Endothelial cell of umbilical vein (primary cell): Measurements from ENCODE around the gene ESYT3. TPM values are rescaled to one million over a fixed set of nuclear protein-coding genes. Genes with fewer than 3 reads are reported as not detected.

Experiments
- BruUV-seq: library from RNA; stranded (reverse); fragments of 400-500 nt; replicated peaks from 2 replicates; lab custom pipeline; 2021; lab: Mats Ljungman, UMichigan
- CTCF ChIA-PET: fragments of 300-600, 350-600 bp; sonication (Branson Sonifier 250); formaldehyde crosslinking; loops from one replicate; lab custom pipeline; 2021; ENCODE audit warnings: antibody characterized with exemption, inconsistent platforms; lab: Charles Lee
- POLR2A ChIA-PET: fragments of 300-600, 350-600 bp; sonication (Branson Sonifier 250); formaldehyde crosslinking; loops from one replicate; lab custom pipeline; 2021; ENCODE audit warnings: antibody characterized with exemption, inconsistent platforms; lab: Charles Lee
- DNase-seq: peaks from one replicate; pipeline ENCODE4 v3.0.0-alpha.2; 2011; ENCODE audit warnings: low read depth, low spot score
- FAIRE-seq: peaks from 2 replicates; lab custom pipeline; 2011; peaks lifted over from hg19 to GRCh38; lab: Jason Lieb, UNC
- H2AFZ ChIP-seq: 2 replicates; pipeline ENCODE4 v1.6.0; 2012; ENCODE audit warnings: low read depth, low read length, control low read depth, inconsistent platforms
- H3K27ac ChIP-seq: 2 replicates; pipeline ENCODE4 v1.5.1; 2011; ENCODE audit warnings: low read depth, mild to moderate bottlenecking, control low read depth, low read length, moderate library complexity; ENCODE audit not compliant: insufficient read depth
- H3K27me3 ChIP-seq, 2 experiments: 2 replicates each; pipeline versions ENCODE4 v1.6.0 to v1.6.1; 2011; ENCODE audit warnings: low read length in 2 of 2, mixed read lengths in 1 of 2; ENCODE audit not compliant: control insufficient read depth in 2 of 2, insufficient read depth in 2 of 2
- H3K36me3 ChIP-seq, 2 experiments: 2 replicates in 1 of 2; 3 replicates in 1 of 2; pipeline ENCODE4 v1.5.1; 2011; ENCODE audit warnings: low read length in 2 of 2, mild to moderate bottlenecking in 1 of 2, moderate library complexity in 1 of 2; ENCODE audit not compliant: control insufficient read depth in 2 of 2, insufficient read depth in 2 of 2; ENCODE audit errors: extremely low read depth in 1 of 2
- H3K4me1 ChIP-seq: 3 replicates; pipeline ENCODE4 v1.5.1; 2011; ENCODE audit warnings: mild to moderate bottlenecking, low read length; ENCODE audit not compliant: control insufficient read depth, insufficient read depth; ENCODE audit errors: extremely low read depth
- H3K4me2 ChIP-seq: 2 replicates; pipeline ENCODE4 v1.6.1; 2011; ENCODE audit warnings: low read length, control low read depth, mixed read lengths; ENCODE audit not compliant: insufficient read depth
- H3K4me3 ChIP-seq, 3 experiments: fragments of 200-600 bp in 1 of 3; sonication (generic), shearing (Covaris generic) in 1 of 3; replicated peaks in 1 of 3; 2 replicates each; pipeline ENCODE4 v1.5.1; 2011 to 2016; ENCODE audit warnings: control low read depth in 3 of 3, low read length in 3 of 3, mild to moderate bottlenecking in 2 of 3, inconsistent platforms in 1 of 3, low read depth in 1 of 3, moderate library complexity in 1 of 3; ENCODE audit not compliant: insufficient read depth in 1 of 3
- H3K79me2 ChIP-seq: 2 replicates; pipeline ENCODE4 v1.6.0; 2012; ENCODE audit warnings: low read length, inconsistent platforms; ENCODE audit not compliant: control insufficient read depth, insufficient read depth
- H3K9ac ChIP-seq: replicated peaks from 2 replicates; pipeline ENCODE3; 2011; ENCODE audit warnings: low read length, control low read depth; ENCODE audit not compliant: insufficient read depth; ENCODE audit errors: extremely low read depth
- H3K9me1 ChIP-seq: replicated peaks from 3 replicates; pipeline ENCODE4 v1.6.0; 2011; ENCODE audit warnings: mild to moderate bottlenecking, low read length; ENCODE audit not compliant: control insufficient read depth, insufficient read depth; ENCODE audit errors: extremely low read depth
- H3K9me3 ChIP-seq: replicated peaks from 2 replicates; pipeline ENCODE4 v1.5.1; 2012; ENCODE audit warnings: low read length, inconsistent platforms; ENCODE audit not compliant: control insufficient read depth, insufficient read depth
- H4K20me1 ChIP-seq: replicated peaks from 2 replicates; pipeline ENCODE3; 2011; ENCODE audit warnings: mild to moderate bottlenecking, low read length; ENCODE audit not compliant: control insufficient read depth, insufficient read depth; ENCODE audit errors: extremely low read depth
- EZH2 ChIP-seq: IDR thresholded peaks from 2 replicates; pipeline ENCODE4 v1.6.1; 2012; ENCODE audit warnings: borderline replicate concordance, low read depth, mild to moderate bottlenecking, moderate library complexity, low read length, inconsistent platforms; ENCODE audit not compliant: severe bottlenecking
- FOS ChIP-seq: IDR thresholded peaks from 2 replicates; pipeline ENCODE4 v1.6.1; 2011; ENCODE audit warnings: mild to moderate bottlenecking, low read length, moderate library complexity, borderline replicate concordance; ENCODE audit not compliant: insufficient read depth
- GATA2 ChIP-seq: IDR thresholded peaks from 2 replicates; pipeline ENCODE4 v1.7.0; 2011; ENCODE audit warnings: low read depth, mild to moderate bottlenecking, moderate library complexity, mixed read lengths, low read length; ENCODE audit not compliant: insufficient read length, insufficient read depth
- JUN ChIP-seq: IDR thresholded peaks from 2 replicates; pipeline ENCODE4 v1.6.1; 2011; ENCODE audit warnings: borderline replicate concordance, low read depth; ENCODE audit not compliant: insufficient read length, insufficient read depth
- MYC ChIP-seq: IDR thresholded peaks from one replicate; pipeline ENCODE4 v1.6.1; 2011; ENCODE audit warnings: mild to moderate bottlenecking, low read depth, low read length
- POLR2A ChIP-seq: IDR thresholded peaks from 2 replicates; pipeline ENCODE4 v1.6.1; 2012; ENCODE audit warnings: low read depth, mild to moderate bottlenecking, control low read depth, low read length
- POLR2AphosphoS5 ChIP-seq: IDR thresholded peaks from 2 replicates; pipeline ENCODE4 v1.6.1; 2012; ENCODE audit warnings: low read depth, mild to moderate bottlenecking, control low read depth, low read length, moderate library complexity; ENCODE audit not compliant: insufficient read depth
- dilution Hi-C: fragments of 300-500 bp; cut with MboI; formaldehyde crosslinking; loops from one replicate; pipeline ENCODE4 v1.15.0; 2019; ENCODE audit warnings: low sequenced_read_pairs; ENCODE audit not compliant: extremely low pct_ligation_motif_present
- intact Hi-C: fragments of 100-400 bp; cut with micrococcal nuclease; formaldehyde crosslinking; loops from one replicate; pipeline ENCODE4 v1.10.0; 2022
- polyA plus RNA-seq, 4 experiments: library from polyadenylated mRNA; depleted of rRNA in 3 of 4; stranded (reverse) in 3 of 4; unstranded in 1 of 4; fragments of >200 nt; gene quantifications; 2 replicates each; pipeline versions ENCODE4 v1.2.1 to v1.2.3, GENCODE V29; 2011 to 2012; ENCODE audit warnings: missing spikeins in 1 of 4
- total RNA-seq: library from RNA; stranded (reverse); gene quantifications from 2 replicates; pipeline ENCODE4 v1.2.3, GENCODE V29; 2021
- TF ChIP-seq, protein P1 (sequence below), 2 donors: IDR thresholded peaks; 1 replicate in 1 of 2; 2 replicates in 1 of 2; pipeline ENCODE4 v1.5.1; 2011; ENCODE audit warnings: low read length in 2 of 2, mild to moderate bottlenecking in 2 of 2, moderate library complexity in 2 of 2, control low read depth in 1 of 2, inconsistent platforms in 1 of 2, low read depth in 1 of 2; ENCODE audit not compliant: insufficient read depth in 1 of 2; ENCODE audit errors: extremely low read depth in 1 of 2
- TF ChIP-seq, protein P2 (sequence below): IDR thresholded peaks from 2 replicates; pipeline ENCODE4 v1.6.1; 2011; ENCODE audit not compliant: insufficient read depth, insufficient read length

ESYT3 gene
- total and polyA plus RNA-seq, 2 donors (not counting 3 experiments of a cell fraction or from before 2014, with no cell fraction given): not detected

DNA sequence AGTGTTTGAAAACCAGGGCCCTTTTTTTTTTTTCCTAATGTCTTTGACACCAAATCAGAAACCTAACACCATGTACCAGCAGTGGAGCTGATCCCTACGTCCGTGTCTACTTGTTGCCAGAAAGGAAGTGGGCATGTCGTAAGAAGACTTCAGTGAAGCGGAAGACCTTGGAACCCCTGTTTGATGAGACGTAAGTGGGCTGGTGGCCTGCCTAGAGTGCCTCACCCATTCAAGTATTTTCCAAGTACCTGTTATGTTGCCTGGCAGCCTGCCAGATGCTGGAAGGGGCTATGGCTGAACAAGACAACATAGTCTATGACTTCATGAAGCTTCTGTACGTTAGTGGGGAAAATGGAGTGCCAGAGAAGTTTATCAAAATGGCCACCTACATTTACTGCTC lies 39.7 kb downstream of the ESYT3 start:
- no peak for DNase-seq
- H3K9me1 ChIP-seq: no peaks in the 10 kb centered on the region
- no peak overlapping the region for H2AFZ ChIP-seq
- FAIRE-seq: no peak
- no peaks in the 10 kb centered on the region for H3K36me3 ChIP-seq
- H3K4me1 ChIP-seq: peaks cover 6% of the 10 kb centered on the region
- CTCF ChIA-PET: interaction anchor here (1.0 to 2.1 kb wide), 3 partner anchors 441 to 505 kb away, joined by 3 to 9 read pairs (median 9); no protein-coding TSS in a partner anchor
- POLR2A ChIA-PET: no interaction called here
- no TSS peak for BruUV-seq
- peaks cover 2% of the 10 kb centered on the region for H4K20me1 ChIP-seq
- intact Hi-C loops: no loop called here
- H3K27ac ChIP-seq: no peak overlapping the region
- H3K9ac ChIP-seq: no peak overlapping the region
- H3K9me3 ChIP-seq: no peaks in the 10 kb centered on the region
- no peak overlapping the region for H3K4me2 ChIP-seq
- no peaks in the 10 kb centered on the region for H3K79me2 ChIP-seq
- H3K4me3 ChIP-seq: no peak overlapping the region
- no peaks in the 10 kb centered on the region for H3K27me3 ChIP-seq
- dilution Hi-C loops: no loop called here
- TF ChIP-seq POLR2AphosphoS5: no peak
- TF ChIP-seq GATA2: no peak
- no peak for TF ChIP-seq JUN
- TF ChIP-seq, protein P1, sequence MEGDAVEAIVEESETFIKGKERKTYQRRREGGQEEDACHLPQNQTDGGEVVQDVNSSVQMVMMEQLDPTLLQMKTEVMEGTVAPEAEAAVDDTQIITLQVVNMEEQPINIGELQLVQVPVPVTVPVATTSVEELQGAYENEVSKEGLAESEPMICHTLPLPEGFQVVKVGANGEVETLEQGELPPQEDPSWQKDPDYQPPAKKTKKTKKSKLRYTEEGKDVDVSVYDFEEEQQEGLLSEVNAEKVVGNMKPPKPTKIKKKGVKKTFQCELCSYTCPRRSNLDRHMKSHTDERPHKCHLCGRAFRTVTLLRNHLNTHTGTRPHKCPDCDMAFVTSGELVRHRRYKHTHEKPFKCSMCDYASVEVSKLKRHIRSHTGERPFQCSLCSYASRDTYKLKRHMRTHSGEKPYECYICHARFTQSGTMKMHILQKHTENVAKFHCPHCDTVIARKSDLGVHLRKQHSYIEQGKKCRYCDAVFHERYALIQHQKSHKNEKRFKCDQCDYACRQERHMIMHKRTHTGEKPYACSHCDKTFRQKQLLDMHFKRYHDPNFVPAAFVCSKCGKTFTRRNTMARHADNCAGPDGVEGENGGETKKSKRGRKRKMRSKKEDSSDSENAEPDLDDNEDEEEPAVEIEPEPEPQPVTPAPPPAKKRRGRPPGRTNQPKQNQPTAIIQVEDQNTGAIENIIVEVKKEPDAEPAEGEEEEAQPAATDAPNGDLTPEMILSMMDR (IDR thresholded peaks at IDR 0.05; ENCODE audit: extremely low read depth in 1 of 2, insufficient read depth in 1 of 2, low read depth in 1 of 2, low read length in 2 of 2): no peak
- no peak for TF ChIP-seq FOS
- TF ChIP-seq MYC: no peak
- no peak for TF ChIP-seq POLR2A
- no peak for TF ChIP-seq EZH2
- TF ChIP-seq, protein P2, sequence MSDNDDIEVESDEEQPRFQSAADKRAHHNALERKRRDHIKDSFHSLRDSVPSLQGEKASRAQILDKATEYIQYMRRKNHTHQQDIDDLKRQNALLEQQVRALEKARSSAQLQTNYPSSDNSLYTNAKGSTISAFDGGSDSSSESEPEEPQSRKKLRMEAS: no peak
